Keratinocyte (primary cell): Measurements from ENCODE around the gene PLCG2. TPM values are rescaled to one million over a fixed set of nuclear protein-coding genes. Genes with fewer than 3 reads are reported as not detected.

Experiments
- DNase-seq: peaks from one replicate; pipeline ENCODE4 v3.0.0-alpha.2; 2011; ENCODE audit warnings: low read depth, missing footprints, low spot score
- FAIRE-seq: peaks from 2 replicates; lab custom pipeline; 2011; peaks lifted over from hg19 to GRCh38; lab: Jason Lieb, UNC
- H2AFZ ChIP-seq: 2 replicates; pipeline ENCODE4 v1.6.0; 2012; ENCODE audit warnings: low read length, control low read depth, inconsistent platforms; ENCODE audit not compliant: control insufficient read depth
- H3K27ac ChIP-seq: 2 replicates; pipeline ENCODE4 v1.5.1; 2011; ENCODE audit warnings: low read length; ENCODE audit not compliant: control insufficient read depth, insufficient read depth
- H3K27me3 ChIP-seq: 3 replicates; pipeline ENCODE4 v1.6.0; 2011; ENCODE audit warnings: low read length; ENCODE audit not compliant: control insufficient read depth, insufficient read depth; ENCODE audit errors: extremely low read depth
- H3K36me3 ChIP-seq, 2 experiments: 2 replicates in 1 of 2; 3 replicates in 1 of 2; pipeline ENCODE4 v1.5.1; 2011; ENCODE audit warnings: low read length in 2 of 2, mild to moderate bottlenecking in 1 of 2; ENCODE audit not compliant: control insufficient read depth in 2 of 2, insufficient read depth in 2 of 2; ENCODE audit errors: extremely low read depth in 1 of 2
- H3K4me1 ChIP-seq: 3 replicates; pipeline ENCODE4 v1.5.1; 2011; ENCODE audit warnings: low read length; ENCODE audit not compliant: control insufficient read depth, insufficient read depth; ENCODE audit errors: extremely low read depth
- H3K4me2 ChIP-seq: 3 replicates; pipeline ENCODE4 v1.6.0; 2011; ENCODE audit warnings: low read depth, low read length; ENCODE audit not compliant: control insufficient read depth, insufficient read depth; ENCODE audit errors: extremely low read depth
- H3K4me3 ChIP-seq, 3 experiments: fragments of 200-600 bp in 1 of 3; sonication (generic) in 1 of 3; 2 replicates in 2 of 3; 3 replicates in 1 of 3; pipeline ENCODE4 v1.5.1; 2011 to 2016; ENCODE audit warnings: low read length in 3 of 3, mild to moderate bottlenecking in 3 of 3, control low read depth in 2 of 3, inconsistent platforms in 1 of 3, low read depth in 1 of 3, mixed read lengths in 1 of 3, mixed run types in 1 of 3, moderate library complexity in 1 of 3; ENCODE audit not compliant: control insufficient read depth in 2 of 3, insufficient read depth in 2 of 3; ENCODE audit errors: extremely low read depth in 1 of 3
- H3K79me2 ChIP-seq: 2 replicates; pipeline ENCODE4 v1.6.0; 2012; ENCODE audit warnings: low read length; ENCODE audit not compliant: control insufficient read depth, insufficient read depth
- H3K9ac ChIP-seq: 3 replicates; pipeline ENCODE4 v1.6.0; 2011; ENCODE audit warnings: low read length; ENCODE audit not compliant: control insufficient read depth, insufficient read depth; ENCODE audit errors: extremely low read depth
- H3K9me1 ChIP-seq: 3 replicates; pipeline ENCODE4 v1.6.0; 2011; ENCODE audit warnings: low read length; ENCODE audit not compliant: control insufficient read depth, insufficient read depth; ENCODE audit errors: extremely low read depth
- H3K9me3 ChIP-seq: 2 replicates; pipeline ENCODE4 v1.5.1; 2012; ENCODE audit warnings: low read depth, low read length; ENCODE audit not compliant: control insufficient read depth
- H4K20me1 ChIP-seq: 3 replicates; pipeline ENCODE4 v1.6.0; 2011; ENCODE audit warnings: low read length; ENCODE audit not compliant: control insufficient read depth, insufficient read depth; ENCODE audit errors: extremely low read depth
- EZH2 ChIP-seq: IDR thresholded peaks from one replicate; pipeline ENCODE4 v1.6.1; 2012; ENCODE audit warnings: inconsistent platforms, mild to moderate bottlenecking, low read length, moderate library complexity
- dilution Hi-C: fragments of 300-500 bp; cut with MboI; formaldehyde crosslinking; loops from one replicate; pipeline ENCODE4 v1.7.0; 2020; ENCODE audit warnings: low sequenced_read_pairs; ENCODE audit not compliant: extremely low pct_ligation_motif_present
- polyA plus RNA-seq, 5 experiments: library from polyadenylated mRNA; depleted of rRNA in 3 of 5; stranded (reverse) in 3 of 5; stranded (forward) in 1 of 5; unstranded in 1 of 5; fragments of >200 nt; gene quantifications; 1 replicate in 1 of 5; 2 replicates in 3 of 5; 3 replicates in 1 of 5; pipeline versions ENCODE4 v1.2.1 to v1.2.3, GENCODE V29; 2011 to 2012; ENCODE audit warnings: missing spikeins in 2 of 5, low read depth in 1 of 5, low replicate concordance in 1 of 5
- TF ChIP-seq, protein P1 (sequence below), 3 experiments: IDR thresholded peaks in 1 of 3; conservative IDR thresholded peaks in 1 of 3; optimal IDR thresholded peaks in 1 of 3; 2 replicates in 2 of 3; 3 replicates in 1 of 3; pipeline versions ENCODE3 to v1.5.1; 2011; ENCODE audit warnings: low read length in 3 of 3, mild to moderate bottlenecking in 3 of 3, moderate library complexity in 2 of 3, control low read depth in 1 of 3, inconsistent platforms in 1 of 3; ENCODE audit not compliant: insufficient read depth in 2 of 3; ENCODE audit errors: extremely low read depth in 1 of 3

Gene PLCG2
- polyA plus RNA-seq, 1 donor (not counting 4 experiments of a cell fraction or from before 2014, with no cell fraction given) = 3.5 TPM

DNA sequence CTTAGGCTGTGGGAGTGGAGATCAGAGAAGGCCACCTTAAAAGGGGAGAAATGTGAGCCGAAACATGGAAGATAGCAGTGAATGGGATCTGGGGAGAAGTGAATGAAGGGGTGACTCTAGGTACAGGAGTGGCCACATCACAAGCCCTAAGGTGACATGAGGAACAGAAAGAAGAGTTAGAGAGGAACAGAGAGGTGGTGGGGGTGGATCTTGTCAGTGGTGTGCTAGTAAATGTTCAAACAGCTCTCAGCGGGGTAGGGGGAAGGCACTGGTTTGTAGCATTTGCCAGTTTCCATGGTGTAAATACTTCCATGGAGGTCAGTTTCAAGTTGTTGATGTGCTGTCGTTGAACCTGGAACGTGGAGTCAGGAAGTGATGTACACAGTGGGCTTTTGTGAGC, 141.4 kb downstream of the PLCG2 start:
- H2AFZ ChIP-seq = no peak overlapping the region
- no peaks in the 10 kb centered on the region for H3K4me1 ChIP-seq
- DNase-seq = no peak
- dilution Hi-C loops = no loop called here
- no peaks in the 10 kb centered on the region for H3K36me3 ChIP-seq
- no peaks in the 10 kb centered on the region for H3K9me3 ChIP-seq
- H3K4me2 ChIP-seq = no peak overlapping the region
- no peaks in the 10 kb centered on the region for H3K27me3 ChIP-seq
- no peaks in the 10 kb centered on the region for H4K20me1 ChIP-seq
- H3K79me2 ChIP-seq = no peaks in the 10 kb centered on the region
- H3K9ac ChIP-seq = no peak overlapping the region
- no peaks in the 10 kb centered on the region for H3K9me1 ChIP-seq
- FAIRE-seq = no peak
- TF ChIP-seq, protein P1, sequence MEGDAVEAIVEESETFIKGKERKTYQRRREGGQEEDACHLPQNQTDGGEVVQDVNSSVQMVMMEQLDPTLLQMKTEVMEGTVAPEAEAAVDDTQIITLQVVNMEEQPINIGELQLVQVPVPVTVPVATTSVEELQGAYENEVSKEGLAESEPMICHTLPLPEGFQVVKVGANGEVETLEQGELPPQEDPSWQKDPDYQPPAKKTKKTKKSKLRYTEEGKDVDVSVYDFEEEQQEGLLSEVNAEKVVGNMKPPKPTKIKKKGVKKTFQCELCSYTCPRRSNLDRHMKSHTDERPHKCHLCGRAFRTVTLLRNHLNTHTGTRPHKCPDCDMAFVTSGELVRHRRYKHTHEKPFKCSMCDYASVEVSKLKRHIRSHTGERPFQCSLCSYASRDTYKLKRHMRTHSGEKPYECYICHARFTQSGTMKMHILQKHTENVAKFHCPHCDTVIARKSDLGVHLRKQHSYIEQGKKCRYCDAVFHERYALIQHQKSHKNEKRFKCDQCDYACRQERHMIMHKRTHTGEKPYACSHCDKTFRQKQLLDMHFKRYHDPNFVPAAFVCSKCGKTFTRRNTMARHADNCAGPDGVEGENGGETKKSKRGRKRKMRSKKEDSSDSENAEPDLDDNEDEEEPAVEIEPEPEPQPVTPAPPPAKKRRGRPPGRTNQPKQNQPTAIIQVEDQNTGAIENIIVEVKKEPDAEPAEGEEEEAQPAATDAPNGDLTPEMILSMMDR (optimal IDR thresholded peaks at IDR 0.05 in 1 of 3, IDR thresholded peaks at IDR 0.05 in 1 of 3, conservative IDR thresholded peaks at IDR 0.05 in 1 of 3; ENCODE audit: extremely low read depth in 1 of 3, insufficient read depth in 2 of 3, low read length in 3 of 3) = no peak
- no peak overlapping the region for H3K27ac ChIP-seq
- H3K4me3 ChIP-seq = no peak overlapping the region

DNA sequence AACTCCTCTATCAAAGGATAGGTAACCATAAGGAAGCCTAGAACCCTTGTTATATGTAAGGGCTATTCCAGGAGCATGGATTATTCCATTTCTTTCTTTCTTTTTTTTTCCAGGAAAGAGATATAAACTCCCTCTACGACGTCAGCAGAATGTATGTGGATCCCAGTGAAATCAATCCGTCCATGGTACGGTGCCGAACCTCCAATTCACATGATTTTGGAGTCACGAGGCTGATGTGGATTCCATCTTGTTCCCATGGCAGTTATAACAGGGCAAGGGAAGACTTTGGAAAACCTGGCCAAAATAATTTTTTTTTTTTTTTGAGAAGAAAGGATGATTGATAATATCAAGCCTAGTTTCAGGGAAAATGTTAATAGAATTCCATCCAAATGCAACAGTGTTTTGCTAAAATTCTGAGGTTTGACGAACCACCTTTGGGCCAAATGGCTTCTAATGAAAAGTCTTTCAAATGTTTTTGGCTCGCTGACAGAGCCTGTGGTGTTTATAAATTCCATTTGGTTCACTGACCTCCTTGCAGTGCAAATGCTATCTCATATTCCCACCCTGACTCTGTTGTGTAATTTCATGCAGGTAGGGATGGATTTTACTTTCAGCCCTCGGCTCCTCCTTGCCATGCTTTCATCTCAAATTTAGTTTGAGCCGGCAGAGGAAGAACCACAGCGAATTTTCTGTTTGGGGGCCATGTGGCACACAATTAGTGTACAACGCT, 142.2 kb downstream of the PLCG2 start:
- Histone ChIP-seq H3K36me3 (no peaks in the 10 kb centered on the region), H3K4me2 (no peak overlapping the region), H3K9me1 (no peaks in the 10 kb centered on the region), H3K4me3 (no peak overlapping the region), H3K4me1 (no peaks in the 10 kb centered on the region), H3K79me2 (no peaks in the 10 kb centered on the region), H2AFZ (no peak overlapping the region), H3K27me3 (no peaks in the 10 kb centered on the region), H3K9me3 (no peaks in the 10 kb centered on the region), H4K20me1 (no peaks in the 10 kb centered on the region), H3K27ac (no peak overlapping the region), H3K9ac (no peak overlapping the region)
- dilution Hi-C loops = no loop called here
- TF ChIP-seq, protein P1 (optimal IDR thresholded peaks at IDR 0.05 in 1 of 3, IDR thresholded peaks at IDR 0.05 in 1 of 3, conservative IDR thresholded peaks at IDR 0.05 in 1 of 3; ENCODE audit: extremely low read depth in 1 of 3, insufficient read depth in 2 of 3, low read length in 3 of 3) = no peak
- TF ChIP-seq EZH2 = no peak
- DNase-seq (no peak), FAIRE-seq (no peak)
